Measurements from ENCODE around the gene INCENP.

INCENP gene

GRCh38 chr11:62166371-62166770, 42.6 kb downstream of the INCENP start:
- DNase-seq (ENCODE audit: low spot score): no peak
- in situ Hi-C loops (cut with MboI; ENCODE audit: low pct_unique_long_range_greater_than_20kb, low sequenced_read_pairs, unreplicated experiment): no loop called here
- TF ChIP-seq, protein P1, sequence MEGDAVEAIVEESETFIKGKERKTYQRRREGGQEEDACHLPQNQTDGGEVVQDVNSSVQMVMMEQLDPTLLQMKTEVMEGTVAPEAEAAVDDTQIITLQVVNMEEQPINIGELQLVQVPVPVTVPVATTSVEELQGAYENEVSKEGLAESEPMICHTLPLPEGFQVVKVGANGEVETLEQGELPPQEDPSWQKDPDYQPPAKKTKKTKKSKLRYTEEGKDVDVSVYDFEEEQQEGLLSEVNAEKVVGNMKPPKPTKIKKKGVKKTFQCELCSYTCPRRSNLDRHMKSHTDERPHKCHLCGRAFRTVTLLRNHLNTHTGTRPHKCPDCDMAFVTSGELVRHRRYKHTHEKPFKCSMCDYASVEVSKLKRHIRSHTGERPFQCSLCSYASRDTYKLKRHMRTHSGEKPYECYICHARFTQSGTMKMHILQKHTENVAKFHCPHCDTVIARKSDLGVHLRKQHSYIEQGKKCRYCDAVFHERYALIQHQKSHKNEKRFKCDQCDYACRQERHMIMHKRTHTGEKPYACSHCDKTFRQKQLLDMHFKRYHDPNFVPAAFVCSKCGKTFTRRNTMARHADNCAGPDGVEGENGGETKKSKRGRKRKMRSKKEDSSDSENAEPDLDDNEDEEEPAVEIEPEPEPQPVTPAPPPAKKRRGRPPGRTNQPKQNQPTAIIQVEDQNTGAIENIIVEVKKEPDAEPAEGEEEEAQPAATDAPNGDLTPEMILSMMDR (IDR thresholded peaks at IDR 0.05; ENCODE audit: extremely low read depth, insufficient read depth, missing control alignments): no peak

GRCh38 chr11:62169448-62169847, 45.6 kb downstream of the INCENP start:
- DNase-seq (ENCODE audit: low spot score): no peak
- TF ChIP-seq, protein P1 (IDR thresholded peaks at IDR 0.05; ENCODE audit: extremely low read depth, insufficient read depth, missing control alignments): no peak
- in situ Hi-C loops (cut with MboI; ENCODE audit: low pct_unique_long_range_greater_than_20kb, low sequenced_read_pairs, unreplicated experiment): no loop called here

- in situ Hi-C loops (cut with MboI; ENCODE audit: low pct_unique_long_range_greater_than_20kb, low sequenced_read_pairs, unreplicated experiment): no loop called here
- DNase-seq (ENCODE audit: low spot score): no peak
- TF ChIP-seq, protein P1 (IDR thresholded peaks at IDR 0.05; ENCODE audit: extremely low read depth, insufficient read depth, missing control alignments): no peak
Measured at GRCh38 chr11:62169935-62170334, 46.1 kb downstream of the INCENP start.

DNA sequence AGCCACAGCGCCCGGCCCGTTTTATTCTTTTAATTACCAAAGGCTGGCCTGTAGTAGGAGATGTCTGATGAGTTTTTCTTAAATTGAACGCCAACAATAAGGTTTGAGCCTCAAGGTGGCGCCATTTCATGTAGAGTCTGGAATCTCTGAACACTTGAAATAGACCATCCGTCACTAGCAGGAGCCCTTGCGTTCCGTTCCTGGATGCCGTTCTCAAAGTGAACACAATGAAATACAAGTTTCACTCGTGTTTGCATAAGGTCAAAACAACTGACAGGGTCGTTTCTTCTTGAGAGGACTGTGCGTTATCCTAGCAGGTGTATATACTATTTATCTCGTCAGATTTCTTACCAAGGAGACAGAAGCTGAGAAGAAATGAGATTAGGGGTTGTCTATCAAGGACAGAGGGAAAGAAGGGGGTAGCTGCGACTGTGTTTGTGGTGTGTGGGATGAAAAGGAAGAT, 47.5 kb downstream of the INCENP start:
- in situ Hi-C loops (cut with MboI; ENCODE audit: low pct_unique_long_range_greater_than_20kb, low sequenced_read_pairs, unreplicated experiment): no loop called here

GRCh38 chr11:62172294-62172693, 48.5 kb downstream of the INCENP start:
- in situ Hi-C loops (cut with MboI; ENCODE audit: low pct_unique_long_range_greater_than_20kb, low sequenced_read_pairs, unreplicated experiment): no loop called here
- no peak for DNase-seq (ENCODE audit: low spot score)
- TF ChIP-seq, protein P1 (IDR thresholded peaks at IDR 0.05; ENCODE audit: extremely low read depth, insufficient read depth, missing control alignments): no peak

More for the DNA sequence above, 47.5 kb downstream of the INCENP start:
- TF ChIP-seq, protein P1 (IDR thresholded peaks at IDR 0.05; ENCODE audit: extremely low read depth, insufficient read depth, missing control alignments): peak; percentile 66
- DNase-seq (ENCODE audit: low spot score): peak; percentile 57

DNA sequence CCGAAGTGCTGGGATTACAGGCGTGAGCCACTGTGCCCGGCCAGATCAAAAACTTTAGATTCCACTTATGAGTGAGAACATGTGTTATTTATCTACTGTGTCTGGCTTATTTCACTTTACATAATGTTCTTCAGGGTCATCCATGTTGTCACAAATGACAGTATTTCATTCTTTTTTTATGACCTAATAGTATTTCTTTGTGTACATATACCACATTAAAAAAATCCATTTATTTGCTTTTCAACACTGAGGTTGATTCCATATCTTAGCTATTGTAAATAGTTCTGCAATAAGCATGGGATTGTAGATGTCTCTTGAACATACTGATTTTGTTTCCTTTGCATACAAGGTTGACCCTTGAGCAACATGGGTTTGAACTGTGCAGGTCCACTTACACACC, 53.0 kb downstream of the INCENP start:
- DNase-seq (ENCODE audit: low spot score): no peak
- in situ Hi-C loops (cut with MboI; ENCODE audit: low pct_unique_long_range_greater_than_20kb, low sequenced_read_pairs, unreplicated experiment): no loop called here
- TF ChIP-seq, protein P1 (IDR thresholded peaks at IDR 0.05; ENCODE audit: extremely low read depth, insufficient read depth, missing control alignments): no peak

DNA sequence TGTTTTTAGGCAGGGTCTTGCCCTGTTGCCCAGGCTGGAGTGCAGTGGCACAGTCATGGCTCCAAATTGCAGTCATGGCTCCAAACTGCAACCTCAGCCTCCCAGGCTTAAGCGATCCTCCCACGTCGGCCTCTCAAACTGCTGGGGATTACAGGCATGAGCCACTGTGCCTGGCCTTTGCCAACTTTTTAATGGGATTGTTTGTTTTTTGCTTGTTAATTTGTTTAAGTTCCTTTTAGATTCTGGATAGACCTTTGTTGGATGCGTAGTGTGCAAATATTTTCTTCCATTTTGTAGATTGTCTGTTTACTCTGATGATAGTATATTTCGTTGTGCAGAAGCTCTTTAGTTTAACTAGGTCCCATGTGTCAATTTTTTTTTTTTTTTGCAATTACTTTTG, 56.2 kb downstream of the INCENP start:
- TF ChIP-seq, protein P1 (IDR thresholded peaks at IDR 0.05; ENCODE audit: extremely low read depth, insufficient read depth, missing control alignments): no peak
- in situ Hi-C loops (cut with MboI; ENCODE audit: low pct_unique_long_range_greater_than_20kb, low sequenced_read_pairs, unreplicated experiment): no loop called here
- no peak for DNase-seq (ENCODE audit: low spot score)

All from GM13977 (cell line).